Measurements from ENCODE around the gene POLR1F. TPM values are rescaled to one million over a fixed set of nuclear protein-coding genes. Genes with fewer than 3 reads are reported as not detected.

Gene POLR1F
- total and polyA plus RNA-seq, 2 of the 4 experiments (the other 2 are of a cell fraction): 6.8 to 16.1 TPM

- no peak overlapping the region for H2AK9ac ChIP-seq (replicated peaks; ENCODE audit: low read depth, low read length, poor library complexity)
- dilution Hi-C loops (cut with HindIII; ENCODE audit: low sequenced_read_pairs, unreplicated experiment) (no loop called here), intact Hi-C loops (cut with micrococcal nuclease) (no loop called here), in situ Hi-C loops (cut with MboI; ENCODE audit: low sequenced_read_pairs) (loop anchor here (25.0 kb wide), 1 partner anchor 1962 kb away; no protein-coding TSS in a partner anchor)
- ChIA-PET POLR2A (ENCODE audit: unreplicated experiment) (no interaction called here), CTCF (interaction anchor here (0.6 kb wide), 1 partner anchor 15 kb away, joined by 6 read pairs; no protein-coding TSS in a partner anchor)
- H3K56ac ChIP-seq (ENCODE audit: extremely low read depth, insufficient read depth, low read length): no peak overlapping the region
- no peak overlapping the region for H2BK20ac ChIP-seq (ENCODE audit: low read depth, low read length)
- no peak overlapping the region for H3K9ac ChIP-seq (ENCODE audit: low read depth, low read length)
- H3K27ac ChIP-seq (ENCODE audit: insufficient read depth, low read length): no peak overlapping the region
- no peak overlapping the region for H4K5ac ChIP-seq (ENCODE audit: low read depth, low read length)
- H2AK5ac ChIP-seq (ENCODE audit: low read depth, low read length): no peak overlapping the region
- DNase-seq: no peak
- no peak overlapping the region for H2AFZ ChIP-seq (replicated peaks; ENCODE audit: low read length, poor library complexity)
- no peaks in the 10 kb centered on the region for H3K79me1 ChIP-seq (ENCODE audit: low read depth in 1 of 2, low read length in 2 of 2)
- H4K20me1 ChIP-seq (ENCODE audit: insufficient read depth, low read length): no peaks in the 10 kb centered on the region
- H3K4me2 ChIP-seq (ENCODE audit: low read depth, low read length): no peak overlapping the region
- BruUV-seq (replicated peaks): no TSS peak
- no peak overlapping the region for H3K4me3 ChIP-seq (ENCODE audit: insufficient read depth, low read depth, low read length)
- no peaks in the 10 kb centered on the region for H3K4me1 ChIP-seq (ENCODE audit: control insufficient read depth, insufficient read depth, low read length)
- H3K18ac ChIP-seq (ENCODE audit: low read depth, low read length): no peak overlapping the region
- no peak overlapping the region for H3K14ac ChIP-seq (replicated peaks; ENCODE audit: low read depth, low read length)
- no peaks in the 10 kb centered on the region for H3K27me3 ChIP-seq (ENCODE audit: control insufficient read depth, insufficient read depth, low read length)
- TF ChIP-seq BHLHE40 (IDR thresholded peaks at IDR 0.05; ENCODE audit: low read depth, low read length) (no peak), CHD1 (IDR thresholded peaks at IDR 0.05; ENCODE audit: low read depth, low read length) (no peak), MAZ (IDR thresholded peaks at IDR 0.05; ENCODE audit: borderline replicate concordance, low read depth, low read length) (no peak), RFX5 (IDR thresholded peaks at IDR 0.05; ENCODE audit: low read depth, low read length) (no peak), FOS (IDR thresholded peaks at IDR 0.05; ENCODE audit: low read depth, low read length) (no peak), MXI1 (IDR thresholded peaks at IDR 0.05; ENCODE audit: borderline replicate concordance, low read depth, low read length) (no peak), RAD21 (IDR thresholded peaks at IDR 0.05; ENCODE audit: low read length) (no peak), SMC3 (IDR thresholded peaks at IDR 0.05; ENCODE audit: low read depth, low read length) (no peak), NFE2L2 (IDR thresholded peaks at IDR 0.05; ENCODE audit: low read depth, low read length) (no peak), CTCF (conservative IDR thresholded peaks at IDR 0.05; ENCODE audit: low read depth, low read length) (no peak), POLR2A (IDR thresholded peaks at IDR 0.05; ENCODE audit: low read depth, low read length) (no peak), ELK1 (IDR thresholded peaks at IDR 0.05; ENCODE audit: borderline replicate concordance, low read depth, low read length) (no peak), RCOR1 (IDR thresholded peaks at IDR 0.05; ENCODE audit: insufficient replicate concordance, low read length) (no peak)
- ATAC-seq (ENCODE audit: low read depth): no peak
- no peak overlapping the region for H2BK15ac ChIP-seq (ENCODE audit: low read depth, low read length)
- H3K4ac ChIP-seq (ENCODE audit: low read depth, low read length): no peak overlapping the region
- H3K23ac ChIP-seq (ENCODE audit: low read depth, low read length): no peak overlapping the region
- no peaks in the 10 kb centered on the region for H3K9me1 ChIP-seq (ENCODE audit: insufficient read depth, low read length)
- no CpG with 5 or more reads among the region's 5 CpGs for WGBS, 2 experiments (ENCODE audit: extremely low coverage in 2 of 2, insufficient read length in 1 of 2)
- no peak overlapping the region for H4K91ac ChIP-seq (ENCODE audit: insufficient read depth, low read depth, low read length)
- no peaks in the 10 kb centered on the region for H3K9me3 ChIP-seq (ENCODE audit: control insufficient read depth, insufficient read depth, low read length)
- no peak overlapping the region for H2BK120ac ChIP-seq (ENCODE audit: low read depth, low read length)
- no peaks in the 10 kb centered on the region for H3K36me3 ChIP-seq (ENCODE audit: control insufficient read depth, insufficient read depth, low read length)
- H2BK5ac ChIP-seq (ENCODE audit: low read depth, low read length, poor library complexity, severe bottlenecking): no peak overlapping the region
- H4K8ac ChIP-seq (ENCODE audit: low read depth in 2 of 2, low read length in 2 of 2): no peak overlapping the region
These were observed 34.4 kb downstream of the POLR1F start for GRCh38 chr7:19674266-19674960.

All from IMR-90 (cell line).